PC-3 (cell line): ENCODE results near the gene OPN3. TPM values are rescaled to one million over a fixed set of nuclear protein-coding genes. Genes with fewer than 3 reads are reported as not detected.

Experiments
- ATAC-seq: fragments of 200-7000 bp; cut with Tn5 transposase; 2 replicates; pipeline ENCODE4 v1.9.1; 2020; ENCODE audit warnings: mild to moderate bottlenecking, moderate library complexity
- BruUV-seq: library from RNA; stranded (reverse); fragments of 400-500 nt; replicated peaks from 2 replicates; lab custom pipeline; 2021; lab: Mats Ljungman, UMichigan
- CTCF ChIA-PET: fragments of 300-600 bp; sonication (Branson Sonifier 250); formaldehyde crosslinking; loops from one replicate; lab custom pipeline; 2022; ENCODE audit warnings: antibody characterized with exemption; lab: Charles Lee
- POLR2A ChIA-PET: fragments of 300-600 bp; sonication (Branson Sonifier 250); formaldehyde crosslinking; loops from one replicate; lab custom pipeline; 2022; ENCODE audit warnings: antibody characterized with exemption; ENCODE audit not compliant: unreplicated experiment; lab: Charles Lee
- DNase-seq: peaks from one replicate; pipeline ENCODE4 v3.0.0-alpha.2; 2015
- H2AFZ ChIP-seq: fragments of 300-600 bp; sonication (generic); 2 replicates; pipeline ENCODE4 v1.6.0; 2016; ENCODE audit warnings: antibody characterized with exemption, low read length
- H3F3A ChIP-seq: fragments of 300-600 bp; sonication (generic); one replicate; pipeline ENCODE4 v1.6.0; 2017; ENCODE audit warnings: antibody characterized with exemption, low read length, control low read depth, mild to moderate bottlenecking; ENCODE audit not compliant: unreplicated experiment
- H3K27ac ChIP-seq: fragments of 300-600 bp; sonication (generic); 2 replicates; pipeline ENCODE4 v1.5.1; 2016; ENCODE audit warnings: mild to moderate bottlenecking, low read length
- H3K27me3 ChIP-seq: fragments of 300-600 bp; sonication (generic); 2 replicates; pipeline ENCODE4 v1.6.1; 2016; ENCODE audit warnings: low read length, mixed read lengths
- H3K36me3 ChIP-seq: fragments of 300-600 bp; sonication (generic); 2 replicates; pipeline ENCODE4 v1.6.1; 2016; ENCODE audit warnings: low read depth, mixed run types, low read length, mixed read lengths
- H3K4me1 ChIP-seq: fragments of 300-600 bp; sonication (generic); 2 replicates; pipeline ENCODE4 v1.5.1; 2016; ENCODE audit warnings: low read length; ENCODE audit not compliant: insufficient read depth
- H3K4me2 ChIP-seq: fragments of 300-600 bp; sonication (generic); 2 replicates; pipeline ENCODE4 v1.6.0; 2016; ENCODE audit warnings: low read length
- H3K4me3 ChIP-seq: fragments of 300-600 bp; sonication (generic); 2 replicates; pipeline ENCODE4 v1.5.1; 2016; ENCODE audit warnings: mild to moderate bottlenecking, low read length, mixed read lengths
- H3K79me2 ChIP-seq: fragments of 300-600 bp; sonication (generic); 2 replicates; pipeline ENCODE4 v1.6.1; 2017; ENCODE audit warnings: low read length, mixed read lengths
- H3K9ac ChIP-seq: fragments of 300-600 bp; sonication (generic); 2 replicates; pipeline ENCODE4 v1.6.0; 2016; ENCODE audit warnings: mild to moderate bottlenecking, low read length
- H3K9me2 ChIP-seq: fragments of 300-600 bp; sonication (generic); replicated peaks from 2 replicates; pipeline ENCODE4 v1.6.1; 2016; ENCODE audit warnings: mixed run types, low read length, mixed read lengths
- H3K9me3 ChIP-seq: fragments of 300-600 bp; sonication (generic); 2 replicates; pipeline ENCODE4 v1.6.1; 2016; ENCODE audit warnings: low read length, mixed read lengths
- H4K20me1 ChIP-seq: fragments of 300-600 bp; sonication (generic); 2 replicates; pipeline ENCODE4 v1.6.1; 2016; ENCODE audit warnings: low read length, mixed read lengths
- EZH2 ChIP-seq: fragments of 300-600 bp; sonication (generic); IDR thresholded peaks from one replicate; pipeline ENCODE4 v1.6.1; 2017; ENCODE audit warnings: antibody characterized with exemption, mild to moderate bottlenecking, low read length; ENCODE audit not compliant: unreplicated experiment
- EZH2phosphoT487 ChIP-seq: fragments of 300-600 bp; sonication (generic); IDR thresholded peaks from 2 replicates; pipeline ENCODE4 v1.6.1; 2018; ENCODE audit warnings: mild to moderate bottlenecking, antibody characterized with exemption, low read length, borderline replicate concordance
- intact Hi-C: fragments of 100-400 bp; cut with micrococcal nuclease; formaldehyde crosslinking; loops from 2 replicates; pipeline ENCODE4 v1.9.0; 2023
- total RNA-seq: library from RNA; depleted of rRNA; stranded (reverse); fragments of >200 nt; gene quantifications from 2 replicates; pipeline ENCODE4 v1.2.3, GENCODE V29; 2014
- TF ChIP-seq, protein P1 (sequence below): fragments of 300-600 bp; sonication (generic); conservative IDR thresholded peaks from 2 replicates; pipeline ENCODE4 v1.5.1; 2017; ENCODE audit warnings: antibody characterized with exemption, low read depth, mild to moderate bottlenecking, low read length

The OPN3 gene
- total RNA-seq, 1 experiment from 2014 or later, result 44.8 TPM

- Histone ChIP-seq H4K20me1 (no peaks in the 10 kb centered on the region), H3K79me2 (no peaks in the 10 kb centered on the region), H3K27ac (no peak overlapping the region), H3K36me3 (no peaks in the 10 kb centered on the region), H3K4me2 (no peak overlapping the region), H3K27me3 (no peaks in the 10 kb centered on the region), H3F3A (no peaks in the 10 kb centered on the region), H3K4me1 (peaks cover 10% of the 10 kb centered on the region; the same call in 1 of the 2 replicates), H3K9me3 (no peaks in the 10 kb centered on the region), H3K9ac (no peak overlapping the region), H3K9me2 (no peaks in the 10 kb centered on the region), H2AFZ (peak overlapping the region; percentile 37), H3K4me3 (no peak overlapping the region)
- TF ChIP-seq EZH2, result no peak
- TF ChIP-seq, protein P1, sequence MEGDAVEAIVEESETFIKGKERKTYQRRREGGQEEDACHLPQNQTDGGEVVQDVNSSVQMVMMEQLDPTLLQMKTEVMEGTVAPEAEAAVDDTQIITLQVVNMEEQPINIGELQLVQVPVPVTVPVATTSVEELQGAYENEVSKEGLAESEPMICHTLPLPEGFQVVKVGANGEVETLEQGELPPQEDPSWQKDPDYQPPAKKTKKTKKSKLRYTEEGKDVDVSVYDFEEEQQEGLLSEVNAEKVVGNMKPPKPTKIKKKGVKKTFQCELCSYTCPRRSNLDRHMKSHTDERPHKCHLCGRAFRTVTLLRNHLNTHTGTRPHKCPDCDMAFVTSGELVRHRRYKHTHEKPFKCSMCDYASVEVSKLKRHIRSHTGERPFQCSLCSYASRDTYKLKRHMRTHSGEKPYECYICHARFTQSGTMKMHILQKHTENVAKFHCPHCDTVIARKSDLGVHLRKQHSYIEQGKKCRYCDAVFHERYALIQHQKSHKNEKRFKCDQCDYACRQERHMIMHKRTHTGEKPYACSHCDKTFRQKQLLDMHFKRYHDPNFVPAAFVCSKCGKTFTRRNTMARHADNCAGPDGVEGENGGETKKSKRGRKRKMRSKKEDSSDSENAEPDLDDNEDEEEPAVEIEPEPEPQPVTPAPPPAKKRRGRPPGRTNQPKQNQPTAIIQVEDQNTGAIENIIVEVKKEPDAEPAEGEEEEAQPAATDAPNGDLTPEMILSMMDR, result no peak
- TF ChIP-seq EZH2phosphoT487, result no peak
- ATAC-seq (no peak), DNase-seq (no peak)
- POLR2A ChIA-PET, result no interaction called here
- CTCF ChIA-PET, result no interaction called here
- intact Hi-C loops, result loop anchor here (1.0 kb wide), 2 partner anchors 15 to 35 kb away; no protein-coding TSS in a partner anchor
- no TSS peak for BruUV-seq
Measured at GRCh38 chr1:241557551-241558193, 82.5 kb downstream of the OPN3 start.

GRCh38 chr1:241557031-241557430 is 83.1 kb downstream of the OPN3 start:
- no peaks in the 10 kb centered on the region for H3K9me2 ChIP-seq
- ChIA-PET POLR2A (no interaction called here), CTCF (no interaction called here)
- H3K4me3 ChIP-seq, result no peak overlapping the region
- no peaks in the 10 kb centered on the region for H3K36me3 ChIP-seq
- H2AFZ ChIP-seq, result no peak overlapping the region
- no peak overlapping the region for H3K4me2 ChIP-seq
- intact Hi-C loops, result no loop called here
- no peak for ATAC-seq
- no peaks in the 10 kb centered on the region for H3K27me3 ChIP-seq
- H3K9me3 ChIP-seq, result no peaks in the 10 kb centered on the region
- no peak overlapping the region for H3K27ac ChIP-seq
- H3K4me1 ChIP-seq, result peaks cover 10% of the 10 kb centered on the region; the same call in 1 of the 2 replicates
- no peaks in the 10 kb centered on the region for H4K20me1 ChIP-seq
- TF ChIP-seq EZH2phosphoT487 (no peak), EZH2 (no peak)
- TF ChIP-seq, protein P1, result no peak
- no peaks in the 10 kb centered on the region for H3K79me2 ChIP-seq
- no TSS peak for BruUV-seq
- no peak overlapping the region for H3K9ac ChIP-seq
- DNase-seq, result no peak
- H3F3A ChIP-seq, result no peaks in the 10 kb centered on the region

DNA sequence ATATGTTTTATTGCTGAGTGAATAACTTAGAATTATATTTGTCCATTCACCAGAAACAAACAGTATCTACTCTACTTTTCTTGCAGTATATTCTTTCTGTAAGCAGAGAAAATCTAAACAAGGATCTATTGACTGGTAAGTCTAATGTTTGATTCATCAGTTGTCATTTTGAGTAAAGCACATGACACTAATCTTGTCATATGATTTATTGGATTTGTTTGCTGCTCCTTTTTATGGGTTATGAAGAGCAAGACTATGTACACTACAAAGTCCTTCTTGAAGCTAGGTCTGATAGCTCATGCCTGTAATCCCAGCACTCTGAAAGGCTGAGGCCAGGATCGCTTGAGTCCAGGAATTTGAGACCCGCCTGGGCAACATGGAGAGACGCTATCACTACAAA is 84.6 kb downstream of the OPN3 start:
- CTCF ChIA-PET, result no interaction called here

More for the DNA sequence above, 84.6 kb downstream of the OPN3 start:
- Histone ChIP-seq H3F3A (no peaks in the 10 kb centered on the region), H3K79me2 (no peaks in the 10 kb centered on the region), H3K4me1 (peaks cover 10% of the 10 kb centered on the region; the same call in 1 of the 2 replicates), H3K27ac (no peak overlapping the region), H3K9me2 (no peaks in the 10 kb centered on the region), H3K36me3 (no peaks in the 10 kb centered on the region), H3K9me3 (no peaks in the 10 kb centered on the region), H3K4me2 (no peak overlapping the region), H4K20me1 (no peaks in the 10 kb centered on the region), H3K4me3 (no peak overlapping the region), H3K9ac (no peak overlapping the region), H2AFZ (no peak overlapping the region), H3K27me3 (no peaks in the 10 kb centered on the region)
- TF ChIP-seq EZH2, result no peak
- ATAC-seq, result peak; percentile 66
- POLR2A ChIA-PET, result interaction anchor here (0.6 kb wide), 1 partner anchor 457 kb away, joined by 20 read pairs; no protein-coding TSS in a partner anchor
- DNase-seq, result peak; percentile 29
- BruUV-seq, result no TSS peak
- intact Hi-C loops, result no loop called here
